ENCODE data around the gene IGF1R. TPM values are rescaled to one million over a fixed set of nuclear protein-coding genes. Genes with fewer than 3 reads are reported as not detected.

Gene IGF1R
- total RNA-seq, 1 experiment from 2014 or later: 71.3 TPM

- H4K20me1 ChIP-seq (ENCODE audit: insufficient read depth): peaks cover 22% of the 10 kb centered on the region
- intact Hi-C loops (cut with micrococcal nuclease; ENCODE audit: unreplicated experiment): no loop called here
- DNase-seq: no peak
- H3K9me3 ChIP-seq (ENCODE audit: insufficient read depth, low read depth): no peaks in the 10 kb centered on the region
- H3K9me2 ChIP-seq (ENCODE audit: insufficient read depth): no peaks in the 10 kb centered on the region
- H3K79me2 ChIP-seq (ENCODE audit: low read depth): peaks cover 93% of the 10 kb centered on the region
- ChIA-PET POLR2A (ENCODE audit: unreplicated experiment) (no interaction called here), CTCF (no interaction called here)
- H2AFZ ChIP-seq: no peak overlapping the region
- no peak for TF ChIP-seq EZH2 (IDR thresholded peaks at IDR 0.05; ENCODE audit: low read depth)
- no peak for TF ChIP-seq CTCF (conservative IDR thresholded peaks at IDR 0.05)
- no peaks in the 10 kb centered on the region for H3F3A ChIP-seq (ENCODE audit: insufficient read depth, low read depth)
- H3K4me1 ChIP-seq (replicated peaks; ENCODE audit: insufficient read depth): no peaks in the 10 kb centered on the region
- H3K4me2 ChIP-seq: no peak overlapping the region
- no peaks in the 10 kb centered on the region for H3K27me3 ChIP-seq (ENCODE audit: insufficient read depth, low read depth)
- H3K4me3 ChIP-seq: no peak overlapping the region
- BruUV-seq (replicated peaks): no TSS peak
- no peak overlapping the region for H3K27ac ChIP-seq
- H3K36me3 ChIP-seq (ENCODE audit: low read depth): no peaks in the 10 kb centered on the region; the same call in 1 of the 2 replicates
Observed at GRCh38 chr15:98698792-98699191, 50.5 kb downstream of the IGF1R start.

- no peak for DNase-seq
- Histone ChIP-seq H3K4me1 (replicated peaks; ENCODE audit: insufficient read depth) (no peaks in the 10 kb centered on the region), H3K9me2 (ENCODE audit: insufficient read depth) (no peaks in the 10 kb centered on the region), H3K4me2 (no peak overlapping the region), H3K27me3 (ENCODE audit: insufficient read depth, low read depth) (no peaks in the 10 kb centered on the region), H3K36me3 (ENCODE audit: low read depth) (no peaks in the 10 kb centered on the region; the same call in 1 of the 2 replicates), H2AFZ (no peak overlapping the region), H3K4me3 (no peak overlapping the region), H3F3A (ENCODE audit: insufficient read depth, low read depth) (no peaks in the 10 kb centered on the region), H3K9me3 (ENCODE audit: insufficient read depth, low read depth) (no peaks in the 10 kb centered on the region), H4K20me1 (ENCODE audit: insufficient read depth) (peaks cover 16% of the 10 kb centered on the region; the same call in 1 of the 2 replicates), H3K27ac (no peak overlapping the region), H3K79me2 (ENCODE audit: low read depth) (peaks cover 93% of the 10 kb centered on the region)
- POLR2A ChIA-PET (ENCODE audit: unreplicated experiment): no interaction called here
- CTCF ChIA-PET: no interaction called here
- intact Hi-C loops (cut with micrococcal nuclease; ENCODE audit: unreplicated experiment): no loop called here
- BruUV-seq (replicated peaks): no TSS peak
- TF ChIP-seq CTCF (conservative IDR thresholded peaks at IDR 0.05): no peak
- TF ChIP-seq EZH2 (IDR thresholded peaks at IDR 0.05; ENCODE audit: low read depth): no peak
Observed at GRCh38 chr15:98699591-98700424, 51.5 kb downstream of the IGF1R start.

- no peak for DNase-seq
- peaks cover 9% of the 10 kb centered on the region; the same call in 1 of the 2 replicates for H4K20me1 ChIP-seq (ENCODE audit: insufficient read depth)
- H3F3A ChIP-seq (ENCODE audit: insufficient read depth, low read depth): no peaks in the 10 kb centered on the region
- H3K9me2 ChIP-seq (ENCODE audit: insufficient read depth): no peaks in the 10 kb centered on the region
- H3K9me3 ChIP-seq (ENCODE audit: insufficient read depth, low read depth): no peaks in the 10 kb centered on the region
- POLR2A ChIA-PET (ENCODE audit: unreplicated experiment): no interaction called here
- intact Hi-C loops (cut with micrococcal nuclease; ENCODE audit: unreplicated experiment): no loop called here
- H3K36me3 ChIP-seq (ENCODE audit: low read depth): no peaks in the 10 kb centered on the region; the same call in 1 of the 2 replicates
- H2AFZ ChIP-seq: no peak overlapping the region
- no peaks in the 10 kb centered on the region for H3K4me1 ChIP-seq (replicated peaks; ENCODE audit: insufficient read depth)
- H3K4me3 ChIP-seq: no peak overlapping the region
- H3K4me2 ChIP-seq: no peak overlapping the region
- CTCF ChIA-PET: no interaction called here
- no TSS peak for BruUV-seq (replicated peaks)
- H3K27ac ChIP-seq: no peak overlapping the region
- peaks cover 93% of the 10 kb centered on the region for H3K79me2 ChIP-seq (ENCODE audit: low read depth)
- H3K27me3 ChIP-seq (ENCODE audit: insufficient read depth, low read depth): no peaks in the 10 kb centered on the region
- no peak for TF ChIP-seq EZH2 (IDR thresholded peaks at IDR 0.05; ENCODE audit: low read depth)
- no peak for TF ChIP-seq CTCF (conservative IDR thresholded peaks at IDR 0.05)
Observed at GRCh38 chr15:98700519-98700918, 52.2 kb downstream of the IGF1R start.
